Nephron (organoid): ENCODE results near the gene CMTM7.

ENCODE experiments used
- H3K27ac Mint-ChIP-seq, 3 experiments: 2 replicates each; pipeline ENCODE4 v1.8.0; 2020; ENCODE audit warnings: mixed read lengths in 3 of 3, mild to moderate bottlenecking in 2 of 3, moderate library complexity in 1 of 3
- H3K27me3 Mint-ChIP-seq: 2 replicates; pipeline ENCODE4 v1.8.0; 2021; ENCODE audit warnings: low read depth, mild to moderate bottlenecking, moderate library complexity, mixed read lengths
- H3K36me3 Mint-ChIP-seq: 2 replicates; pipeline ENCODE4 v1.8.0; 2020; ENCODE audit warnings: low read depth, mixed read lengths
- H3K4me1 Mint-ChIP-seq: 2 replicates; pipeline ENCODE4 v1.8.0; 2020; ENCODE audit warnings: mixed read lengths
- H3K4me3 Mint-ChIP-seq, 3 experiments: 2 replicates each; pipeline ENCODE4 v1.8.0; 2020; ENCODE audit warnings: mild to moderate bottlenecking in 3 of 3, mixed read lengths in 3 of 3, moderate library complexity in 2 of 3
- H3K9me3 Mint-ChIP-seq: 2 replicates; pipeline ENCODE4 v1.8.0; 2020; ENCODE audit warnings: mixed read lengths
- CTCF ChIP-seq, 3 experiments: fragments of 200-600 bp; sonication (generic); IDR thresholded peaks; one replicate each; pipeline ENCODE4 v1.5.0; 2021; ENCODE audit warnings: antibody characterized with exemption in 3 of 3; ENCODE audit not compliant: unreplicated experiment in 3 of 3

CMTM7 gene

GRCh38 chr3:32487781-32488473 is 96.3 kb downstream of the CMTM7 start:
- H3K27ac Mint-ChIP-seq, result peak overlapping the region in 1 of 3 experiments; percentile 42
- H3K9me3 Mint-ChIP-seq, result no peaks in the 10 kb centered on the region
- no peak overlapping the region for H3K4me3 Mint-ChIP-seq
- H3K36me3 Mint-ChIP-seq, result peaks cover 39% of the 10 kb centered on the region
- H3K4me1 Mint-ChIP-seq, result peaks cover 8% of the 10 kb centered on the region
- no peak for TF ChIP-seq CTCF (IDR thresholded peaks at IDR 0.05; ENCODE audit: unreplicated experiment in 3 of 3)
- no peaks in the 10 kb centered on the region for H3K27me3 Mint-ChIP-seq

- Mint-ChIP-seq H3K36me3 (peaks cover 39% of the 10 kb centered on the region), H3K27ac (peak overlapping the region in 1 of 3 experiments; percentile 42), H3K9me3 (no peaks in the 10 kb centered on the region), H3K4me1 (peaks cover 8% of the 10 kb centered on the region), H3K4me3 (no peak overlapping the region), H3K27me3 (no peaks in the 10 kb centered on the region)
- no peak for TF ChIP-seq CTCF (IDR thresholded peaks at IDR 0.05; ENCODE audit: unreplicated experiment in 3 of 3)
These were observed 96.9 kb downstream of the CMTM7 start for GRCh38 chr3:32488474-32489008.

- Mint-ChIP-seq H3K27ac (no peak overlapping the region), H3K9me3 (no peaks in the 10 kb centered on the region), H3K4me3 (no peak overlapping the region), H3K27me3 (no peaks in the 10 kb centered on the region), H3K36me3 (peaks cover 16% of the 10 kb centered on the region), H3K4me1 (peaks cover 12% of the 10 kb centered on the region)
- no peak for TF ChIP-seq CTCF (IDR thresholded peaks at IDR 0.05; ENCODE audit: unreplicated experiment in 3 of 3)
These were observed 101.2 kb downstream of the CMTM7 start for GRCh38 chr3:32492684-32493436.

- no peak for TF ChIP-seq CTCF (IDR thresholded peaks at IDR 0.05; ENCODE audit: unreplicated experiment in 3 of 3)
- Mint-ChIP-seq H3K9me3 (no peaks in the 10 kb centered on the region), H3K4me1 (peaks cover 9% of the 10 kb centered on the region), H3K4me3 (no peak overlapping the region), H3K27me3 (no peaks in the 10 kb centered on the region), H3K27ac (no peak overlapping the region), H3K36me3 (peaks cover 12% of the 10 kb centered on the region)
These were observed 102.1 kb downstream of the CMTM7 start for GRCh38 chr3:32493437-32494414.

- Mint-ChIP-seq H3K27ac (no peak overlapping the region), H3K27me3 (no peaks in the 10 kb centered on the region), H3K4me3 (no peak overlapping the region), H3K4me1 (peaks cover 17% of the 10 kb centered on the region), H3K9me3 (no peaks in the 10 kb centered on the region), H3K36me3 (peaks cover 12% of the 10 kb centered on the region)
- TF ChIP-seq CTCF (IDR thresholded peaks at IDR 0.05; ENCODE audit: unreplicated experiment in 3 of 3), result no peak
These were observed 103.4 kb downstream of the CMTM7 start for GRCh38 chr3:32495085-32495484.
